BLaER1 treated with 17β-estradiol and CSF1 and Interleukin-3, amounts not matched to agents 10 nM and 100 nM (cell line): ENCODE data around the gene GMPR2.

ENCODE experiments used
- H3K27ac ChIP-seq, 11 experiments: shearing (Covaris generic); formaldehyde crosslinking; 2 replicates each; pipeline ENCODE4 v1.8.1; 2022
- H3K27me3 ChIP-seq, 11 experiments: shearing (Covaris generic); formaldehyde crosslinking; 2 replicates each; pipeline ENCODE4 v1.8.1; 2022
- H3K36me3 ChIP-seq, 11 experiments: shearing (Covaris generic); formaldehyde crosslinking; 2 replicates each; pipeline ENCODE4 v1.8.1; 2022
- H3K4me1 ChIP-seq, 10 experiments: shearing (Covaris generic); formaldehyde crosslinking; 2 replicates each; pipeline ENCODE4 v1.8.1; 2022
- H3K4me2 ChIP-seq, 11 experiments: shearing (Covaris generic); formaldehyde crosslinking; 2 replicates each; pipeline ENCODE4 v1.8.1; 2022
- H3K4me3 ChIP-seq, 10 experiments: shearing (Covaris generic); formaldehyde crosslinking; 2 replicates each; pipeline ENCODE4 v1.8.1; 2022
- H3K9ac ChIP-seq, 11 experiments: shearing (Covaris generic); formaldehyde crosslinking; 2 replicates each; pipeline ENCODE4 v1.8.1; 2022
- H3K9me3 ChIP-seq, 11 experiments: shearing (Covaris generic); formaldehyde crosslinking; replicated peaks in 1 of 11; 2 replicates each; pipeline ENCODE4 v1.8.1; 2022
- H4K20me1 ChIP-seq, 11 experiments: shearing (Covaris generic); formaldehyde crosslinking; 2 replicates each; pipeline ENCODE4 v1.8.1; 2022
- Cebpa-rat ChIP-seq, 11 experiments: shearing (Covaris generic); IDR thresholded peaks; 2 replicates each; pipeline ENCODE4 v1.8.1; 2022

The GMPR2 gene

DNA sequence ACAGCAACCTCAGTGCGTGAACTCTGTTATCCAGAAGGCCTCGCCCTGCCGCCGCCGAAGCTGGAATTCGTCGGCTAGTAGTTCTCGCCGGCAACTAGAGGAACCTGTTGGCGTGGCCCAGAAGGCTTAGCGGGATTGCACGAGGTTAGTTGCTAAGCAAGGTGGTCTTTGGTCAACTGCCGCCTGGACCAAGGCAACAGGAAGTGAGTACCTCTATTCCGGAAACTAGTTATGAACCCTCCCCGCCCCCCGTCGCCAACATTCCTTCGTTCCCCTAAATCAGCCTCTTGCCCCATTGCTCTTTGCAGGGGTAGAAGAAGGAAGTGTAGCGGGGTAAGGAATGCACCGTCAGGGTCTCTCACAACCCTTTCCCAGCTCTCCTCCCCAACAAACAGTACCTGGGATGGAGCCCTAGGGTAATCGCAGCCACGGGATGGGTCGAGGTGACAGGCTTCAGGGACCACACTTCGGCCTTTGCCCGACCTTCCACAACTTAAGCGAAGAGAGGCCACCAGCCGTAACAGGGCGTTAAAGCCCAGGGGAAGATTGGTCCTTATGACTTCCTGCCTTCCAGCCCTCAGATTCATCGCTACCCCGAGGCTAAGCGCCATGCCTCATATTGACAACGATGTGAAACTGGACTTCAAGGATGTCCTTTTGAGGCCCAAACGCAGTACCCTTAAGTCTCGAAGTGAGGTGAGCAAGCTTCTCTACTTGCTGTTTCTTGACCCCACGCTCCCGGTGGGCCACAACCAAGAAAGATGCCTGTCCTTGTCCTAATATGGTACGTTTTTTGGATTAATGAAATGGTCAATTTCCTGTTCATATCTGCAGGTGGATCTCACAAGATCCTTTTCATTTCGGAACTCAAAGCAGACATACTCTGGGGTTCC is at the start of gene GMPR2:
Gene GMPR2, plus strand, starts transcription at position 285 of the 893 bp plus-strand sequence. Its CDS starts 325 bp downstream, at position 610.
- Histone ChIP-seq H3K4me2 (peak within 1 kb of the TSS; percentile 92 to 100 (median 98)), H3K27me3 (no peaks in the 10 kb centered on the region), H4K20me1 (peaks cover 0 to 15% (median 7%) of the 10 kb centered on the region in 11 experiments; a peak in 11 of 22 replicates), H3K4me3 (peak within 1 kb of the TSS; percentile 72 to 93 (median 86)), H3K9ac (peak within 1 kb of the TSS; percentile 78 to 92 (median 89)), H3K9me3 (no peaks in the 10 kb centered on the region), H3K36me3 (peaks cover 45 to 61% (median 50%) of the 10 kb centered on the region in 11 experiments), H3K27ac (peak within 1 kb of the TSS; percentile 70 to 90 (median 85)), H3K4me1 (peaks cover 27 to 72% (median 42%) of the 10 kb centered on the region in 10 experiments)
- TF ChIP-seq Cebpa-rat (IDR thresholded peaks at IDR 0.05), result no peak

DNA sequence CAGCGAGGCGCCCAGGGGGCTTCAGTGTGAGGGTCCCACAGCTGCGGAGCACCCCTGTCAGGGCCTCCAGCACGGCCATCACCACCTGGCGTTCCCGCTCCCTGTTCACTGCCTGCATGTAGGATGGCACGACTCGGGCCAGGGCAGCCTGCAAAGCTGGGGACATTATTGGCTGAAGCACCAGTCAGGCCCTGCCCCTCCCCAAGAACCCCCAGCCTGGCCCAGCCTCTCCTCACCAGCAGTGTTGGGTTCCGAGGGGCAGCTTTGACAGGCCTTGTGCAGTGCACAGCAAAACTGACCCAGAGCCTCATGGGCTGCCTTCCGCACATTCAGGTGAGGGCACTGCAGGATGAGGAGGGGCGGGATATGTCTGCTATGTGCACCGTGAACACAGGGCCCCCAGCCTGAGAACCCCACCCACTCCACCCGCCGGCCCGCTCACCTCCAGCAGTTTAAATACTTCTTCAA is 49.7 kb upstream of the GMPR2 start:
- H3K36me3 ChIP-seq, result peaks cover 82 to 94% (median 92%) of the 10 kb centered on the region in 11 experiments
- TF ChIP-seq Cebpa-rat (IDR thresholded peaks at IDR 0.05), result no peak
- no peak overlapping the region for H3K4me2 ChIP-seq
- H3K9ac ChIP-seq, result no peak overlapping the region
- H3K4me3 ChIP-seq, result no peak overlapping the region
- peaks cover 12 to 53% (median 46%) of the 10 kb centered on the region in 10 experiments for H3K4me1 ChIP-seq
- H3K9me3 ChIP-seq, result no peaks in the 10 kb centered on the region
- H3K27ac ChIP-seq, result no peak overlapping the region
- no peaks in the 10 kb centered on the region for H3K27me3 ChIP-seq
- H4K20me1 ChIP-seq, result peaks cover 0 to 98% (median 51%) of the 10 kb centered on the region in 11 experiments; a peak in 19 of 22 replicates

GRCh38 chr14:24184104-24184970 is 48.4 kb upstream of the GMPR2 start:
- peaks cover 0 to 86% (median 38%) of the 10 kb centered on the region in 11 experiments; a peak in 19 of 22 replicates for H4K20me1 ChIP-seq
- H3K36me3 ChIP-seq, result peaks cover 69 to 81% (median 80%) of the 10 kb centered on the region in 11 experiments
- no peak for TF ChIP-seq Cebpa-rat (IDR thresholded peaks at IDR 0.05)
- no peak overlapping the region for H3K4me2 ChIP-seq
- H3K9ac ChIP-seq, result peak overlapping the region in 1 of 11 experiments; percentile 13; a peak in 2 of 22 replicates
- no peaks in the 10 kb centered on the region for H3K9me3 ChIP-seq
- no peaks in the 10 kb centered on the region for H3K27me3 ChIP-seq
- peaks cover 18 to 49% (median 40%) of the 10 kb centered on the region in 10 experiments for H3K4me1 ChIP-seq
- no peak overlapping the region for H3K27ac ChIP-seq
- no peak overlapping the region for H3K4me3 ChIP-seq

DNA sequence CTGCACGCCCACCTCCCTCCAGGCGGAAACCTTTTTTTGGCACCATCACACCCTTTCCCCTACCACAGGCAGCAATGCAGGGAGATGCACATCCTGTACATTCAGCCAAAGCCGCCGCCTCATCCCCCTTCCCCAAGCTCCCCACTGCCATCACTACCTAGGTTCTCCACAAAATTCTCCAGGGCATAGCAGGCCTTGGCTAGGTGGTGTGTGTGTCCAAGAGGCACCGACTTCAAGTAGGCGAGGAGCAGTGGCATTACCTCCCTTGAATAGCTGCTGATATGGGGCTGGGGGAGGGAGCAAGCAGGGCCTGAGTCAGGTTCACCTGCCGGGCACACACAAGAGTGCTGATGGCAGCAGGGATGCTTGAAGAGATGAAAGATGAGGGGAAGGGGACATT is 47.7 kb upstream of the GMPR2 start:
- Histone ChIP-seq H3K4me3 (no peak overlapping the region), H3K9ac (no peak overlapping the region), H3K9me3 (no peaks in the 10 kb centered on the region), H3K4me2 (no peak overlapping the region), H3K27ac (no peak overlapping the region), H3K27me3 (no peaks in the 10 kb centered on the region), H3K4me1 (peaks cover 24 to 49% (median 39%) of the 10 kb centered on the region in 10 experiments), H4K20me1 (peaks cover 0 to 79% (median 31%) of the 10 kb centered on the region in 11 experiments; a peak in 17 of 22 replicates), H3K36me3 (peaks cover 62 to 80% (median 75%) of the 10 kb centered on the region in 11 experiments)
- TF ChIP-seq Cebpa-rat (IDR thresholded peaks at IDR 0.05), result no peak

DNA sequence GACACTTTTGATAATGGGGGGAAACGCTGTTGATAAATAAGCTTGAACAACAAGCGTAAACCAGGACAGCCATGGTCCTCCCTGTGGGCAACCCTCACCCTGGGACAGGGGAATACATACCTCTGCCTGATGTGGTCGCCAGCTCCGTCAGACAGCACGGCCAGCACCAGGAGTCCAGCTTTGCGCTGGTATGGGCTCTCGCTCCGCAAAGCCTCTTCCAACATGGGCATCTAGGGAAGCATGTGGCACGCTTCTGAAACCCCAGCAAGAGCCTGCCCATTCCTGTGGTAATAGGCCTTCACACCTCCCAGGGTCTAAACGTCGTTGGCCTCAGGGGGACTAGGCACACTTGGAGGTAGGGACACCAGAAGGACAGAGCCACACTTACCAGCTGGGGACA is 47.0 kb upstream of the GMPR2 start:
- Histone ChIP-seq H3K4me3 (no peak overlapping the region), H3K4me1 (peaks cover 27 to 48% (median 33%) of the 10 kb centered on the region in 10 experiments), H3K9ac (peak overlapping the region in 2 of 11 experiments; percentile 11 to 15; a peak in 1 of 22 replicates), H3K4me2 (no peak overlapping the region), H4K20me1 (peaks cover 0 to 72% (median 25%) of the 10 kb centered on the region in 11 experiments; a peak in 15 of 22 replicates), H3K9me3 (no peaks in the 10 kb centered on the region), H3K27me3 (no peaks in the 10 kb centered on the region), H3K27ac (no peak overlapping the region), H3K36me3 (peaks cover 59 to 79% (median 74%) of the 10 kb centered on the region in 11 experiments)
- no peak for TF ChIP-seq Cebpa-rat (IDR thresholded peaks at IDR 0.05)

DNA sequence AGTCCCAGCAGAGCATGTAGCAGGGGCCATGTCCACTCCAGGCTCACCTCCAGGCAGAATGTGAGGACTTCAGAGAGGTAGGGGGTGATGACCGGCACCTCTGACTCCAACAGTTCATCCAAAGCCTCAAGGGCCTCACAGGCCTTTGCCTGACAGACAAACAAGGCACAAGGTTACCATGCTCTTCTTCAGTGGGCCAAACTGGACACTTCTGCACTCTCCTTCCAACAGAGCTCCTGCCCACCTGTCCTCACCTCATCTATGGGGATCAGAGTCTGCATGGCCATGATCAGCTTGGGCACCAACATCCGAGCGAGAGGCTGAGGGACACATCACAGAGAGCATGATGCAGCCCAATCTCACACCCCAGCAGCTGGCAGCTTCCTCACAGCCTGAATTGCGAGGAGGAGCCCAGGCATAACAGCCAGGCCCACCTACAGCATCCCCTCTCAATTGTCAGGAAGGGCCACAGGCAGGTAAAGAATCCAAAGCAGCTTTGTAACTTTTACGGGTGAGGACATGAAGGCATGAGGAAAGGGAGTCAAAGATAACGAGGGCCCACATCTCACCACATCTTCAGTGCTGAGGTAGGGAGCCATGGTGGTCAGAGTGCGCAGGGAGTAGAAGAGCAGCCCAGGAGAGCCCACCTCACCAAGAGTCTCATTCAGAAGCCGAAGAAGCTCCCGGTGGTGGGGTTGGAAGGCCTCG is 45.7 kb upstream of the GMPR2 start:
- Histone ChIP-seq H3K36me3 (peaks cover 53 to 79% (median 73%) of the 10 kb centered on the region in 11 experiments), H4K20me1 (peaks cover 0 to 63% (median 19%) of the 10 kb centered on the region in 11 experiments; a peak in 15 of 22 replicates), H3K27me3 (no peaks in the 10 kb centered on the region), H3K9me3 (no peaks in the 10 kb centered on the region), H3K4me3 (peak overlapping the region in 9 of 10 experiments; percentile 73 to 92 (median 79); a peak in 17 of 20 replicates), H3K4me1 (peaks cover 26 to 43% (median 32%) of the 10 kb centered on the region in 10 experiments), H3K27ac (peak overlapping the region in 2 of 11 experiments; percentile 14 to 84; a peak in 2 of 22 replicates), H3K9ac (peak overlapping the region in 10 of 11 experiments; percentile 75 to 95 (median 84); a peak in 20 of 22 replicates), H3K4me2 (peak overlapping the region; percentile 90 to 97 (median 94))
- TF ChIP-seq Cebpa-rat (IDR thresholded peaks at IDR 0.05), result no peak

GRCh38 chr14:24187539-24187915 is 45.2 kb upstream of the GMPR2 start:
- H3K4me2 ChIP-seq, result peak overlapping the region; percentile 90 to 97 (median 94)
- H3K9me3 ChIP-seq, result no peaks in the 10 kb centered on the region
- H3K27me3 ChIP-seq, result no peaks in the 10 kb centered on the region
- peaks cover 53 to 79% (median 73%) of the 10 kb centered on the region in 11 experiments for H3K36me3 ChIP-seq
- no peak for TF ChIP-seq Cebpa-rat (IDR thresholded peaks at IDR 0.05)
- peak overlapping the region in 8 of 11 experiments; percentile 14 to 93 (median 84); a peak in 11 of 22 replicates for H3K27ac ChIP-seq
- H3K9ac ChIP-seq, result peak overlapping the region; percentile 75 to 95 (median 83); a peak in 21 of 22 replicates
- peaks cover 0 to 62% (median 16%) of the 10 kb centered on the region in 11 experiments; a peak in 14 of 22 replicates for H4K20me1 ChIP-seq
- H3K4me3 ChIP-seq, result peak overlapping the region; percentile 64 to 92 (median 79); a peak in 19 of 20 replicates
- peaks cover 31 to 49% (median 38%) of the 10 kb centered on the region in 10 experiments for H3K4me1 ChIP-seq
